ENCODE data around the gene SERPINA9.
"Not testable (repeated sequence)": the region's sequence is repeated elsewhere in the genome, so short reads cannot be mapped to it uniquely, and the experiment has no call there.

Gene SERPINA9, protein sequence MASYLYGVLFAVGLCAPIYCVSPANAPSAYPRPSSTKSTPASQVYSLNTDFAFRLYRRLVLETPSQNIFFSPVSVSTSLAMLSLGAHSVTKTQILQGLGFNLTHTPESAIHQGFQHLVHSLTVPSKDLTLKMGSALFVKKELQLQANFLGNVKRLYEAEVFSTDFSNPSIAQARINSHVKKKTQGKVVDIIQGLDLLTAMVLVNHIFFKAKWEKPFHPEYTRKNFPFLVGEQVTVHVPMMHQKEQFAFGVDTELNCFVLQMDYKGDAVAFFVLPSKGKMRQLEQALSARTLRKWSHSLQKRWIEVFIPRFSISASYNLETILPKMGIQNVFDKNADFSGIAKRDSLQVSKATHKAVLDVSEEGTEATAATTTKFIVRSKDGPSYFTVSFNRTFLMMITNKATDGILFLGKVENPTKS

DNA sequence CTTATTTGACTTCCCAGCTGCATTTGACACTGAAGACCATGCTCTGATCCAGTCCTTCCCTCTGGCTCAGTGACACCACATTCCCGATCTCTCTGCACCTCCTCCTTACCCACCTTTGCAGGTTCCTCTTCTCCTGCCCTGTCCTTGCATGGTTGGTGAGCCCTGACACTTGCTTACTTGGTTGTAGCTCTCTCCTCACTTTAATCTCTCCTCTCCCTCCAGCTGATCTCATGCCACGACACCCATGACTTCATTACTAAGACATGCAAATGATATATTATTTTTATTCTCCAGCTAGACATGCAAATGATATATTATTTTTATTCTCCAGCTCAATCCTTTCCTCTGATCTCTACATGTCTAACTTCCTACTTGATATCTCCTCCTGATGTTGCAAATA is at the start of gene SERPINA9:
Gene SERPINA9 (minus strand): TSS at position 175 of the 400 bp plus-strand sequence. CDS start 6,357 bp downstream, outside the sequence.
- in situ Hi-C loops (cut with HindIII; ENCODE audit: low pct_ligation_motif_present, low pct_unique_long_range_greater_than_20kb, low sequenced_read_pairs): no loop called here
- DNase-seq: no peak

DNA sequence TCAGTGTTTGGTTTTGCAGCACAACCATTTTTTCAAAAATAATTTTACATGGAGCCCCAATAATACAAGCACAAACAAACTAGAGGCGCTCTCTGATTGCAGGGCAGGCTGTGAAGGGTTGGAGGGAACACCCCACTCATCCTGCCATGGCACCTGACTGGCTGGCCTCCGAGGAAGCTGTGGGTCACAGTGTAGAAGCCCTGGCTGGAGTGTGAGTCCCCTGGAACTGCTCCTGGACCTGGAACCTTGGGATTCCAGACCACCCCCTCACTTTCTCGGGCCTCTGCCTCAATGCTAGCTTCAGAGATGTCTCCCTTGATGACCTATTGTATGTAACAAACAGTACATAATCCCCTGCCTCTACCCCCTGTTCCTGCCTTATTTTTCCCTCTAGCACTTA is 48.1 kb upstream of the SERPINA9 start:
- no peak for DNase-seq
- in situ Hi-C loops (cut with HindIII; ENCODE audit: low pct_ligation_motif_present, low pct_unique_long_range_greater_than_20kb, low sequenced_read_pairs): no loop called here

DNA sequence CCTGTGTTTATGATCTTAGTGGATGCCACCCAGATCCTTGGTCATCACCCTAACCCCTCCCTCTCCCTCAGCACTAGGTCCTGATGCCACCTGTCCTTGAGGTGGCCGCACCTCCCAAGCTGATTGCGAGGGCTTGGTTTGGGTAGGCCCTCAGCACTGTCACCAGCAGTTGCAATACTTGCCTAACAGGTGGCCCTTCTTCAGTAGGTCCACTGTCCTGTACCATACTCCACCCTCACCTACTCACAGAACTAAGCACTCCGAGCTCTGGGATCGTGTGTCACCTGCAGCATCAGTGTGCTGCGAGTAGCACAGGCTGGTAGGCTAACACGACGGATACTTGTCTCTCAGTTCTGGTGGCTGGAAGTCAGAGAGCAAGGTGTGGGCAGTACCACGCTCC is 47.3 kb upstream of the SERPINA9 start:
- no peak for DNase-seq
- in situ Hi-C loops (cut with HindIII; ENCODE audit: low pct_ligation_motif_present, low pct_unique_long_range_greater_than_20kb, low sequenced_read_pairs): no loop called here

DNA sequence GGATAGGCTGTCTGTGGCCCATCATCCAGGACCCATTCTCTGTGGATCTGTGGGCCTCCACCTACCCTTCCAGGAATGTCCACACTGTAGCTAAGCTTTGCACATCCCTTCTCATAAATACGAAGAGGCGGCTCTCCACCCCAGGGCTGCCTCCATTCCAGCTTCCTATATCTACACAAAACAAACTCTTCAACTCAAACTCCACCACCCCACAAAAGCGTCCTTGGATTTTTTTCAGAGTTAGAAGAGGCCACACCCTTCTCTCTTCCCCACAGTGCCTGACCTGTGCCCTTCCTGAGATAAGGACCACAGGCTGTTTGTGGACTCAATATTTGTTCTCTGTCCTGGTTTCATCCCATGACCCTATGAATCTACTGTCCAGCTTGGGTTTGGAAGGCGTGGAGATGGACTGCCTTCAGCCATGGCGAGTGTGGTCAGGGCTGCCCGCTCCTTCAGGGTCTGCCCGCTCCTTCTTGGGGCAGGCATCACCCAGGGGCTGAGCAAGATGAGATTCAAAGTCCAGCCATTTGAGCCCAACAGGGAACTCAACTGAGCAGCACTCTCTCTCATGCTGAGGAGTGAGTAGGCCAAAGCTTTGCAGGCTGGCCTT is 46.2 kb upstream of the SERPINA9 start:
- no peak for DNase-seq

DNA sequence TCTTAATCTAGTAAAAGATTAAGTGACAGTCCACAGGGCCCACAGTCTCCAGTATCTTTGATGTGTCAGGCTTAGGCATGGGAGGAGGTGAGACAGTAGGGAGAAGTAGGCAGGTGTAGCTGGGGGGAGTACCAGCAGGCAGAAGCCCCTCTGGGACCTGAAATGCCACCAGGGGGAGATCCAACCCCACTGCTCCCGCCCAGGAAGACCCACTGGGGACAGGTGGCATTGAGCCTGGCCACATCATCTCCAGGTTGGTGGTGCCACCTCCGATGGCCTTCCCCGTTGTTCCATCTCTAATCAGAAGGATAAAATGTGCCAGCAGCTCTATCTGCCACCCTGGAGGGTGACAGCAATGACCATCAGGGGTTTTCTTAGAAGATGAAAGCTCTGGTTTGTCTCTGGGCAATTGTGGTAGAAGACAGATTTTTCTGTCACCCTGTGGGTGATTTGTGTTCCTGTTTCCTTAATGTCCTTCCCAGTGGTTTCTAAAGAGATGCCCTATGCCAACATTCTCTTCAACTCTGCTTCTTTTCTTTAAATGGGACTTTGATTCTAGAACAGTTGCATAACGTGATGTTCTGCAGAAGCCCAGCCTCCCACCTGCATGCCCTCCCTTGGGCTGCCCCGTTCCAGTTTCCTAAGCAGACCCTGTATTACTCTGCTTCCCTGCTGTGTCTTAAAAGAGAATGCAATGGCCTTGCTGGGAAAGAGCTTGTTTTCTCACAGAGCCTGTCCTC is 45.5 kb upstream of the SERPINA9 start:
- no peak for DNase-seq
- in situ Hi-C loops (cut with HindIII; ENCODE audit: low pct_ligation_motif_present, low pct_unique_long_range_greater_than_20kb, low sequenced_read_pairs): no loop called here

More for the DNA sequence above, 46.2 kb upstream of the SERPINA9 start:
- in situ Hi-C loops (cut with HindIII; ENCODE audit: low pct_ligation_motif_present, low pct_unique_long_range_greater_than_20kb, low sequenced_read_pairs): no loop called here

DNA sequence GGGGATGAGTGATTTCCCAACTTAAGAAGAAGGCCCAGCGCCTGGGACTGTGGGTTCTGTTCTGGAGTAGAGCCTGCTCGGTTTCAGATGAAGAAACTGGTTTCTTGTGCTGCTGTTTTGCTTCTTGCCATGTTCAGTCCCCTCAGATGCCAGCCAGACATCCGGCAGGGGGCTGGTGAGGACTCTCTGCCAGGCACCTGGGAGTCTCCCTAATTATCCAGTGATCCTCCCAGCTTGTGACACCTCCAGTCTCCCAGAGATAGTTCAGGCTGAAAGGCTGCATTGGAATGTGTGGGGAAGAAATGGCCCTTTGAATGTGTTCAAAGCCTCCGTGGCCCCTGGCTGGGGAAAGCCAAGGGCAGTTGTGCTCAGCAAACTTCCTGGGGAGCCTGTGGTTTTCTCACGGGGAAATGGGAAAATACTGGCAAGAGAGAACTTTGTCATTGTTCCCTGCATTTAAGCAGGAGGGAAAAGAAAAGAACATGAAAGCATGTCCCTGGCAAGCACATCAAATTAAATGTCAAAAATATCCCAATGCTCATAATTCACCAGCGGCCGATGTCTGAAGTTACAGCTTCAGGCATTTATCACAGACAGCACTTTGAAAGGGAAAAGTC is 41.8 kb upstream of the SERPINA9 start:
- in situ Hi-C loops (cut with HindIII; ENCODE audit: low pct_ligation_motif_present, low pct_unique_long_range_greater_than_20kb, low sequenced_read_pairs): no loop called here
- DNase-seq: no peak

DNA sequence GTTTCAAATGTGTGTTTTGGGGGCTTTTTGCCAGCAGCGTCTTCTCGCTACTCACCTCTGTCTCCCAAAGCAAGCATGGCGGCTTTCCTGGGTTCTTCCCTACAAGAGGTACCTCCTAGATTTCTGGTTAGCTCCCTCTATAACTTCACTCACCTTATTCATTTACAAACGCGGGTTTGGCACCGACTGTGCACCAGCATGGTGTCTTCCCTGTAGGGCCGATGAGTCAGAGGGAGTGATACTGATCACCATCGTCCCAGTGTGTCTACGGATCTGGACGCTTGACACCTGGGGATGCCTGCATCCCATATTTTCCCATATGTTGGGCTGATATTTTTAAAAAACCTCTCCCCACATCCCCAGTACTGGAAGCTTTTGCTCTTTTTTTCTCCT is 41.2 kb upstream of the SERPINA9 start:
- DNase-seq: no peak
- in situ Hi-C loops (cut with HindIII; ENCODE audit: low pct_ligation_motif_present, low pct_unique_long_range_greater_than_20kb, low sequenced_read_pairs): no loop called here

DNA sequence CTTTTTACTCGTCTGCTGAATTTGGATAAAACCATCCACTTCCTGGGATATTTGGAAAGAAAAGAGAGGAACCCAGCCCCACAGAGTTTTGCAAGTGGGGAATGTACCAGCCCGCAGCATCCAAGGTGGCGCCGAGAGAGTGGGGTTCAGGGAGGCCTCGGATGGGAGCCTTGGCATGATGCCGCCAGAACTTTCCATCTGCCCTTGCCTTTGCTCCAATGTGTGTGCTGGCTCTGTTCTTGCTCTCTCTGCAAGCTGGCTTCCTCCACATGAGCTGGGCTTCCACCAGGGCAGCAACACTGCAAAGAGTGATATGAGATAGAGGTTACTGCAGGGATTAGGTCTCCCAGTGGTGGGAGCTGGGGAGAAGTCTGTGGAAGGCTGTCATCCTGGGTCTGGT is 39.9 kb upstream of the SERPINA9 start:
- no peak for DNase-seq
- in situ Hi-C loops (cut with HindIII; ENCODE audit: low pct_ligation_motif_present, low pct_unique_long_range_greater_than_20kb, low sequenced_read_pairs): no loop called here

DNA sequence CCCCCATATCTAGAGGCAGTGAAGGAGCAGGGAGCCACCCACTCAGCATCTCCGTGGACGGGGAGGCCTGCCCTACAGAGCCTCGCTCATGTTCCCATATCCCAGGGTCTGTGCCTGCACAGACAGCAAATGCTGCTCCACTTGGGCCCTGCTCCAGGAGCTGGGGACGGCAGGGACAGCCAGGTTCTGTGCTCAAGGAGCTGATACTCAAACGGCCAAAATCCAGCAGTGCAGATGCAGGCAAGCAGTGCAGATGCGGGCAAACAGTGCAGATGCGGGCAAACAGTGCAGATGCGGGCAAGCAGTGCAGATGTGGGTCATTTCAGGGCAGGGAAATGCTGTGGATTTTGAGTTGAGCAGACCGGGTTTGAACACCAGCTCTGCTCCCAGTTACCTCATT is 39.4 kb upstream of the SERPINA9 start:
- in situ Hi-C loops (cut with HindIII; ENCODE audit: low pct_ligation_motif_present, low pct_unique_long_range_greater_than_20kb, low sequenced_read_pairs): no loop called here
- no peak for DNase-seq

DNA sequence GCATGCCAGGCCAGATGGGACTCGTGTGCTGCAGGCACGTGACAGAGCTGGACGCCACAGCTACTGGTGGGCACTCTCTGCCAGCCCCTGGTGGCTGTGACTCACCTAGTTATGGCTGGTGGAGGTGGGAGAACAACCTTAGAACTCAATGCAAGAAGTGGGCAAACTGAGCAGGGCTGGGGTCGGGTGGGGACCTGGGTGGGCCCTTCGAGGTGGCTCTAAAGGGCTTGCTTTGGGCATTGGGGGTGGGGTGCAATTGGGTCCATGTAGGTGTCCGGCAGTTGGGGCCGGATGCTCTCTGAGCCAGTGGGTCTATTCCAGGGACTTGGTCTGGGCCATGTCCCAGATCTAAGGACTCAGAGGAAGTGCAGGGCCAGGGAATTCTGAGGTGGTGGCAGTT is 38.4 kb upstream of the SERPINA9 start:
- in situ Hi-C loops (cut with HindIII; ENCODE audit: low pct_ligation_motif_present, low pct_unique_long_range_greater_than_20kb, low sequenced_read_pairs): no loop called here
- DNase-seq: no peak

DNA sequence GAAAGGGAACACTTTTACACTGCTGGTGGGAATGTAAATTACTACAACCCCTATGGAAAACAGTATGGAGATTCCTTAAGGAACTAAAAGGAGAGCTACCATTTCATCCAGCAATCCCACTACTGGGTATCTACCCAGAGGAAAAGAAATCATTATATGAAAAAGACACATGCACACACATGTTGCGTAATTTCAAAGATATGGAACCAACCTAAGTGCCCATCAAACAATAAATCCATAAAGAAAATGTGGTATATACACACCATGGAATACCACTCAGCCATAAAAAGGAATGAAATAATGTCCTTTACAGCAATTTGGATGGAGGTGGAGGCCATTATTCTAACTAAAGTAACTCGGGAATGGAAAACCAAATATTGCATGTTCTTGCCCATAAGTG is 34.5 kb upstream of the SERPINA9 start:
- in situ Hi-C loops (cut with HindIII; ENCODE audit: low pct_ligation_motif_present, low pct_unique_long_range_greater_than_20kb, low sequenced_read_pairs); DNase-seq: not testable (repeated sequence)

DNA sequence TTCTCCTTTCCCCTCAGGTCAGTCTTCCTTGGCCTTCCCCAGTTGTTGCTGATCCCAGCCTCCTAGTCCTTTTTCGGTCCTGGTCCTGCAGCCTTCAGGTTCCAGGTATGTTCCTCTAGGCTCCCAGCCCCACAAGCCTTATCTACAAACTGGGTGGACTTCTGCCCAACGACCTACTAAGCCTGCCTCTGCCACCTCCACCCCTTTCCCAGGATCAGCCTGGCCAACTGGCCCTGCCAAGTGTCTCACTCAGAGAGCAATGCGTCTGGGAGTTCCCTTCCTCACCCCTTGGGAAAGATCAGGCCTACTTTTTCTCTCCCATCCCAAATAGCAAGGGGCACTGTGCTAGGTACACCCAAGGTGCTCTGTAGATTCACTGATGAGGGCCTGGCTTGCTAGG is 33.4 kb upstream of the SERPINA9 start, which contains the start of gene SERPINA12:
Gene SERPINA12 (minus strand): TSS at position 114 of the 400 bp plus-strand sequence. CDS start 11,072 bp downstream, outside the sequence.
- in situ Hi-C loops (cut with HindIII; ENCODE audit: low pct_ligation_motif_present, low pct_unique_long_range_greater_than_20kb, low sequenced_read_pairs): no loop called here
- no peak for DNase-seq

DNA sequence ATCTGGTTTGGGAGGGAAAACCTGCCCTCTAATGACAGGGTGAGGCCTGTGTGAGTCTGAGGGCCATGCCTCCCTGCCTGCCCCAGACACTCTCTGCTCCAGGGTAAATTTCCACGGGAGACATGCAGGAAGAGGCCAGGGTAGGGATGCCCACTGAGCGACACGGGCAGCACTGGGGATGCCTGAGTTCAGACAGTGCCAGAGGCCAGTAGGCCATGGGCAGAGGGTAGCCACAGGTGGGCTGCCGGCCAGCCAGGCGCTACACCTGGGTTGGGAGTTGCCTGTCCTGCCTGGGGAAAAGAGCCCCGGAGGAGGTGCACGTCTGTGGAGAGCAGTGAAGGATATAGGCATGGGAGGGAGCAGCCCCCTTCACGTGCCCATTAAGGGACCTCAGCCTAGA is 29.6 kb upstream of the SERPINA9 start:
- no peak for DNase-seq
- in situ Hi-C loops (cut with HindIII; ENCODE audit: low pct_ligation_motif_present, low pct_unique_long_range_greater_than_20kb, low sequenced_read_pairs): no loop called here

DNA sequence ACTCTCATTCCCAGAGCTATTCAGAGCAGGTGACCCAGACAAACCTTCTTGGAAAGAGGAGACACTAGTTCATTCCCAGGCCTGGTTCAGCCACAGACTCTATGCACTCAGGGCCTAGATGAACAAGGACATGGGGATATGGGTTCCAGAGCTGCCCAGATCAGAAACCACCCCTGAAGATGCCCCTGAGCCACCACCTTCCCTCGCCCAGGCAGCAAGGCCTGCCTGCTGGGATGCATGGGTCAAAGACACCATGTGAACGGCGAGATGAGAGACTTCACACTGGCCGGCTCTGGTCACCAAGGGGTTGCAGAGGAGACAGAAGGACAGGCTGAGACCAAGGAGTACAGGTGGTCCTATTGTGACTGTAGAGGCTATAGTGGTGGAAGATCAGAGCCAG is 29.2 kb upstream of the SERPINA9 start:
- no peak for DNase-seq
- in situ Hi-C loops (cut with HindIII; ENCODE audit: low pct_ligation_motif_present, low pct_unique_long_range_greater_than_20kb, low sequenced_read_pairs): no loop called here

DNA sequence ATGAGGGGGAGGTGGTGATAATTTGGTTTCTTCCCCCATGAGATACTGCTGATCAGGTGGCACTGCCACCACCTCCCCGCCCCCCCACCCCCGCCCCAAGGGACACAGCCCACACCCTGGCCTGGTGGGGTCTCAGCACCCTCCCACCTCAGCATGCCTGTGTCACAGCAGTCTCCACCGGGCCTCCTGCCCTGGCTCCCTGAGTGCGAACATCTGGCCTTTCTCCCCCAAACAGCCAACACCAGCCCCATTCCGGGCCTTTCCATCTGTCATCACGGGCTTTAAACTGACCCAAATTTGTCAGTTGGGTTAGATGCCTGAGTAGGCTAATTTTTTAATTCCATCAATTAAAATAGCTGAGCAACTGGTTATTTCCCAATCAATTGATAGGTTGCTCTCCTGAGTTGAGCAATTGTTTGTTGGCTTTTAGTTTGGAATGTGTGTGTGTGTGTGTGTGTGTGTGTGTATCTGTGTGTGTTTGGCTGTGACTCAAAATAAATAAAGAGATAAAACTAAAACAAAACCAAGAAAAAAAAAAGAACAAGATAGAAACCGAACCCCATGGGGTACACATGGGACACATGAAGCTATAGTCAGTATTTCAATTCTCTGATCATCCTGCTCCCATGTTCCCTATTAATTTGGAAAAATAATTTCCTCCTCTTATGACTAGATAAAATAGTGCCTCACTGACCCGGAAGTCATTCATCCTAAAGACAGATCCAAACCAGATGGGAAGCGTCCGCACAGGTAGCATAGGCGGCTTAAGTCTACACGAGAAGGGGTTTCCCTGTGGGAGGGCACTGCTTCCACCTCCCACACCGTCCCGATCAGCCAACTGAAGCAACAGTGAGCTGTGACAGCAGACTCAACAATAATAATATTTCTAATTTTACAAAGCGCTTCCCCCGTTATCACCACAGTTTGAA is 25.9 kb upstream of the SERPINA9 start:
- DNase-seq: no peak
- in situ Hi-C loops (cut with HindIII; ENCODE audit: low pct_ligation_motif_present, low pct_unique_long_range_greater_than_20kb, low sequenced_read_pairs): no loop called here

DNA sequence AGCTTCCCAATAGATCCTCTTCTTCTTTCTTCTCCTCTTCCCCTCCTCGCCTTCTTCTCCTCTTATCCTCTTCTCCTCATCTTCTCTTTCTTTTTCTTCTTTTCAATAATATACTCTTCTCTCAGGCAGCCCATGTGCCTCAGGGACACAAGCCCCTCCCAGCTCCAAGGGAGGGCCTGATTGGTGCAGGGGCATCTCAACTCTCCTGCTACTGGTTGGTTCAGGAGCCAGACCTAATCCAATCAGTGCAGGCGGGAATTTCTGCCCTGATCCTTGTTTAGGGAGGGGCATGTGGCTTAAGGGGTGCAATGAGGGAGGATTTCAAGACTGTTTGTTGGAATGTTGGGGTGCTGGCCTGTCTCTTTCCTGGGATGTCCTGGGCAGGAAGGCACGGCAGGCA is 24.3 kb upstream of the SERPINA9 start:
- in situ Hi-C loops (cut with HindIII; ENCODE audit: low pct_ligation_motif_present, low pct_unique_long_range_greater_than_20kb, low sequenced_read_pairs): no loop called here

DNA sequence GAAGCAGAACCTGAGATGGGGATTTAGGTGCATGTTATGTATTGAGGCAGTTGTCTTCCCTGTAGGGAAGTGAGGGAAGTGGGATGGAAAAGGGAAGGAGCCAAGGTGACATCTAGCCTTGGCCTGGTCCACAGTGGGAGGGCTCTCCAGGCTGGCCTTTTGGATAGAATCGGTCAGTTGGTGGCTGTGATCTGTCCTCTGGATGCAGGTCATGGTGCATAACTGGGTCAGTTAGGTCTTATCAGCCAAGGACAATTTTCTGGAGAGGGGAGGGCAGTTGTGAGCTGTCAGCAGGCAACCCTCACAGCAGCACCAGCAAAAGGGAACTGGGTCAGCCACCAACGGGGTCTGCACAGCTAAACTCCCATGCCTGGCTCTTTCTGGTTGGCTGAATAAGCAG is 23.7 kb upstream of the SERPINA9 start:
- DNase-seq: no peak
- in situ Hi-C loops (cut with HindIII; ENCODE audit: low pct_ligation_motif_present, low pct_unique_long_range_greater_than_20kb, low sequenced_read_pairs): no loop called here

More for the DNA sequence above, 24.3 kb upstream of the SERPINA9 start:
- no peak for DNase-seq

DNA sequence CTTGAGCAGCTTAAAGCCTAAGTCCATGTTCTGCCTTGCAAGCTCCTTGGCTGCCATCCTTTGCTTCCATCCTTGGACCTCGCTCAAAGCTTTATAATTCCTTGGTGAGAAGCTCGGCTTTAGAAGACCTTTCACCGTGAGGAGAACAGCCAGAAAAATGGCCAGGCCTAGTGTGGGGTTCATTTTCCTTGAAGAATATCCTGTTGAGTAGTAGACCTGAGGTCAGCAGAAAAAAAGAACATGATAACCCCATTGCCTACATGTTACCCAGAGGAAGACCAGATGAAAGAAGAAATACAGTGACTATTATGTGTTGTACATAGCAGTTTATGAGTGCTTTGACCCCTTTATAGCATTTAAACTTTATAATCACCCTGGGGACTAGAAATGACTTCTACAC is 22.2 kb upstream of the SERPINA9 start:
- no peak for DNase-seq
- in situ Hi-C loops (cut with HindIII; ENCODE audit: low pct_ligation_motif_present, low pct_unique_long_range_greater_than_20kb, low sequenced_read_pairs): no loop called here

All from ACHN (cell line).